NCI-H524 (cell line): Measurements from ENCODE around the gene ABCA1.
"Not testable (repeated sequence)": the region's sequence is repeated elsewhere in the genome, so short reads cannot be mapped to it uniquely, and the experiment has no call there.

Source experiments
- DNase-seq, 2 experiments: peaks; one replicate each; lab custom pipeline; 2025; lab: John Stamatoyannopoulos, UW

Gene ABCA1

GRCh38 chr9:104927912-104928740 is at the start of gene ABCA1:
ABCA1 (minus strand) TSS chr9:104928155; CDS start chr9:104903679, 24,476 bp downstream.
- peak in 1 of 2 experiments; percentile 41 for DNase-seq

- no peak for DNase-seq
These were observed 49.6 kb upstream of the ABCA1 start for GRCh38 chr9:104977580-104977979.

- no peak for DNase-seq
These were observed 49.2 kb upstream of the ABCA1 start for GRCh38 chr9:104977168-104977567.

- DNase-seq: not testable (repeated sequence)
These were observed 48.1 kb upstream of the ABCA1 start for GRCh38 chr9:104975966-104976595.

GRCh38 chr9:104974053-104974962 is 46.4 kb upstream of the ABCA1 start:
- DNase-seq: no peak

GRCh38 chr9:104972242-104972866 is 44.4 kb upstream of the ABCA1 start:
- no peak for DNase-seq

- DNase-seq: no peak
These were observed 43.6 kb upstream of the ABCA1 start for GRCh38 chr9:104971511-104971910.

- DNase-seq: no peak
These were observed 42.5 kb upstream of the ABCA1 start for GRCh38 chr9:104970271-104970987.

GRCh38 chr9:104969116-104969515 is 41.2 kb upstream of the ABCA1 start:
- DNase-seq: no peak

- DNase-seq: peak; percentile 90 to 94
These were observed 40.3 kb upstream of the ABCA1 start for GRCh38 chr9:104968025-104968982.

- no peak for DNase-seq
These were observed 35.1 kb upstream of the ABCA1 start for GRCh38 chr9:104963076-104963475.

GRCh38 chr9:104961701-104962359 is 33.9 kb upstream of the ABCA1 start:
- DNase-seq: no peak

GRCh38 chr9:104961238-104961637 is 33.3 kb upstream of the ABCA1 start:
- no peak for DNase-seq

- DNase-seq: no peak
These were observed 32.7 kb upstream of the ABCA1 start for GRCh38 chr9:104960662-104961061.

GRCh38 chr9:104958751-104959150 is 30.8 kb upstream of the ABCA1 start:
- no peak for DNase-seq

GRCh38 chr9:104958006-104958405 is 30.1 kb upstream of the ABCA1 start:
- DNase-seq: not testable (repeated sequence)

GRCh38 chr9:104951487-104951886 is 23.5 kb upstream of the ABCA1 start:
- no peak for DNase-seq

- no peak for DNase-seq
These were observed 22.9 kb upstream of the ABCA1 start for GRCh38 chr9:104950838-104951237.

GRCh38 chr9:104948277-104948676 is 20.3 kb upstream of the ABCA1 start:
- no peak for DNase-seq
